K562 (cell line): ENCODE results near the gene ISCA1.

Source experiments
- MYC ChIP-seq, 2 experiments: fragments of 250-450 bp in 1 of 2; sonication (Bioruptor Pico) in 1 of 2; IDR thresholded peaks; 2 replicates each; pipeline versions ENCODE4 v1.5.1 to v1.6.1; 2012 to 2021; ENCODE audit warnings: low read depth in 2 of 2, borderline replicate concordance in 1 of 2, improper control_type of control experiment in 1 of 2, low read length in 1 of 2, mild to moderate bottlenecking in 1 of 2, moderate library complexity in 1 of 2
- TCF7 ChIP-seq: sonication (generic); IDR thresholded peaks from 2 replicates; pipeline ENCODE4 v1.6.1; 2016; ENCODE audit warnings: antibody characterized with exemption, borderline replicate concordance
- THRB ChIP-seq: fragments of 450-650 bp; formaldehyde crosslinking; conservative IDR thresholded peaks from 2 replicates; pipeline ENCODE4 v1.4.0; 2022; ENCODE audit warnings: mild to moderate bottlenecking, missing genetic modification characterization
- USF2 ChIP-seq: sonication (generic); formaldehyde crosslinking; IDR thresholded peaks from 2 replicates; pipeline ENCODE4 v1.5.0; 2020; ENCODE audit warnings: missing genetic modification reagents
- ZNF253 ChIP-seq: fragments of 250-450 bp; sonication (Bioruptor Pico); conservative IDR thresholded peaks from 2 replicates; pipeline ENCODE4 v1.6.1; 2021; ENCODE audit warnings: mild to moderate bottlenecking
- ZNF583 ChIP-seq: fragments of 250-450 bp; sonication (Bioruptor Pico); IDR thresholded peaks from 2 replicates; pipeline ENCODE4 v1.4.0; 2020

GRCh38 chr9:86253577-86253976 is 28.8 kb downstream of the ISCA1 start:
- TF ChIP-seq USF2 (CRISPR knock-in tag) (no peak), THRB (CRISPR knock-in tag) (no peak), TCF7 (no peak), MYC (IDR thresholded peaks at IDR 0.05; ENCODE audit: low read depth, low read length) (no peak), MYC (CRISPR knock-in tag; IDR thresholded peaks at IDR 0.05; ENCODE audit: borderline replicate concordance, low read depth) (no peak), ZNF253 (CRISPR knock-in tag) (no peak), ZNF583 (no peak)
